WTC11 (cell line): ENCODE results near the gene ABCD3. TPM values are rescaled to one million over a fixed set of nuclear protein-coding genes. Genes with fewer than 3 reads are reported as not detected.
A peak's percentile ranks its signal among the peaks of the same experiment; 100 is the strongest.

Experiments used
- ATAC-seq: fragments of 200-7000 bp; cut with Tn5 transposase; 2 replicates; pipeline ENCODE4 v1.10.0; 2021; ENCODE audit warnings: mild to moderate bottlenecking, moderate library complexity
- CTCF ChIA-PET: fragments of 300-600 bp; sonication (Branson Sonifier 250); formaldehyde crosslinking; loops from one replicate; lab custom pipeline; 2021; ENCODE audit warnings: antibody characterized with exemption; lab: Charles Lee
- POLR2A ChIA-PET: fragments of 350-600 bp; sonication (Branson Sonifier 250); formaldehyde crosslinking; loops from one replicate; lab custom pipeline; 2021; ENCODE audit warnings: antibody characterized with exemption; lab: Charles Lee
- DNase-seq: peaks from one replicate; pipeline ENCODE4 v3.0.0; 2021; ENCODE audit warnings: low spot score
- H3K27ac Mint-ChIP-seq: 2 replicates; pipeline ENCODE4 v1.8.0; 2021; ENCODE audit warnings: mixed read lengths
- H3K27me3 Mint-ChIP-seq: 2 replicates; pipeline ENCODE4 v1.8.0; 2021; ENCODE audit warnings: low read depth, mild to moderate bottlenecking, moderate library complexity, mixed read lengths
- H3K36me3 Mint-ChIP-seq: 2 replicates; pipeline ENCODE4 v1.8.0; 2021; ENCODE audit warnings: mixed read lengths
- H3K4me1 Mint-ChIP-seq: 2 replicates; pipeline ENCODE4 v1.8.0; 2022; ENCODE audit warnings: mixed read lengths
- H3K4me3 Mint-ChIP-seq: 2 replicates; pipeline ENCODE4 v1.8.0; 2021; ENCODE audit warnings: mild to moderate bottlenecking, moderate library complexity, mixed read lengths
- H3K9me3 Mint-ChIP-seq: 2 replicates; pipeline ENCODE4 v1.8.0; 2021; ENCODE audit warnings: mixed read lengths
- AFF4 ChIP-seq: sonication (generic); formaldehyde crosslinking; IDR thresholded peaks from 2 replicates; pipeline ENCODE4 v1.8.1; 2023; ENCODE audit warnings: mild to moderate bottlenecking, missing genetic modification reagents, borderline replicate concordance
- CREM ChIP-seq: sonication (generic); formaldehyde crosslinking; IDR thresholded peaks from 2 replicates; pipeline ENCODE4 v1.8.1; 2022; ENCODE audit warnings: mild to moderate bottlenecking, missing genetic modification reagents, moderate library complexity
- E2F4 ChIP-seq: sonication (generic); formaldehyde crosslinking; IDR thresholded peaks from 2 replicates; pipeline ENCODE4 v1.8.1; 2022; ENCODE audit warnings: low read depth, mild to moderate bottlenecking, moderate library complexity, missing genetic modification reagents, borderline replicate concordance
- EMX1 ChIP-seq: fragments of 250-450 bp; sonication (Bioruptor Pico); IDR thresholded peaks from 2 replicates; pipeline ENCODE4 v1.8.0; 2021; ENCODE audit warnings: mild to moderate bottlenecking
- ERG ChIP-seq: fragments of 250-450 bp; sonication (Bioruptor Pico); IDR thresholded peaks from 2 replicates; pipeline ENCODE4 v1.8.0; 2021; ENCODE audit warnings: mild to moderate bottlenecking
- IRF2 ChIP-seq: sonication (generic); formaldehyde crosslinking; IDR thresholded peaks from 2 replicates; pipeline ENCODE4 v1.8.0; 2022; ENCODE audit warnings: low read depth, missing genetic modification reagents, borderline replicate concordance
- JAZF1 ChIP-seq: fragments of 250-450 bp; sonication (Bioruptor Pico); IDR thresholded peaks from 2 replicates; pipeline ENCODE4 v1.9.0; 2021; ENCODE audit warnings: moderate library complexity, mild to moderate bottlenecking, inconsistent platforms
- MLX ChIP-seq: sonication (generic); formaldehyde crosslinking; IDR thresholded peaks from 2 replicates; pipeline ENCODE4 v1.8.1; 2023; ENCODE audit warnings: mild to moderate bottlenecking, missing genetic modification reagents, moderate library complexity
- MXD4 ChIP-seq: fragments of 250-450 bp; sonication (Bioruptor Pico); IDR thresholded peaks from 2 replicates; pipeline ENCODE4 v1.8.0; 2021; ENCODE audit warnings: mild to moderate bottlenecking, moderate library complexity, borderline replicate concordance
- SP1 ChIP-seq: sonication (generic); formaldehyde crosslinking; conservative IDR thresholded peaks from 2 replicates; pipeline ENCODE4 v1.8.1; 2022; ENCODE audit warnings: missing genetic modification reagents
- STAT6 ChIP-seq: sonication (generic); formaldehyde crosslinking; conservative IDR thresholded peaks from 2 replicates; pipeline ENCODE4 v1.8.1; 2023; ENCODE audit warnings: mild to moderate bottlenecking, low read depth, missing genetic modification reagents, moderate library complexity
- ZNF121 ChIP-seq: sonication (generic); formaldehyde crosslinking; IDR thresholded peaks from 2 replicates; pipeline ENCODE4 v1.8.0; 2023; ENCODE audit warnings: missing genetic modification reagents
- ZNF138 ChIP-seq: sonication (generic); formaldehyde crosslinking; conservative IDR thresholded peaks from 2 replicates; pipeline ENCODE4 v1.8.1; 2022; ENCODE audit warnings: mild to moderate bottlenecking, moderate library complexity, missing genetic modification reagents
- ZNF263 ChIP-seq: sonication (generic); formaldehyde crosslinking; IDR thresholded peaks from 2 replicates; pipeline ENCODE4 v1.8.1; 2022; ENCODE audit warnings: low read depth, mild to moderate bottlenecking, moderate library complexity, missing genetic modification reagents
- ZNF317 ChIP-seq: sonication (generic); formaldehyde crosslinking; IDR thresholded peaks from 2 replicates; pipeline ENCODE4 v1.8.1; 2023; ENCODE audit warnings: low read depth, mild to moderate bottlenecking, moderate library complexity, missing genetic modification reagents, borderline replicate concordance
- total RNA-seq: library from RNA; stranded (reverse); gene quantifications from 3 replicates; pipeline ENCODE4 v1.2.3, GENCODE V29; 2021

ABCD3 gene
- total RNA-seq, 1 experiment from 2014 or later: 27.2 TPM

GRCh38 chr1:94463056-94463764, 45.0 kb downstream of the ABCD3 start:
- POLR2A ChIA-PET: no interaction called here
- Mint-ChIP-seq H3K36me3 (peaks cover 23% of the 10 kb centered on the region), H3K9me3 (peaks cover 13% of the 10 kb centered on the region), H3K27me3 (no peaks in the 10 kb centered on the region; the same call in 1 of the 2 replicates), H3K27ac (peak overlapping the region; percentile 6; the same call in 1 of the 2 replicates), H3K4me3 (no peak overlapping the region), H3K4me1 (peaks cover 4% of the 10 kb centered on the region; the same call in 1 of the 2 replicates)
- ATAC-seq: no peak
- DNase-seq: no peak
- CTCF ChIA-PET: interaction anchor here (0.6 to 2.1 kb wide), 15 partner anchors 10 to 483 kb away, joined by 3 to 13 read pairs (median 3); no protein-coding TSS in a partner anchor
- TF ChIP-seq MLX (CRISPR knock-in tag): no peak
- no peak for TF ChIP-seq CREM (CRISPR knock-in tag)
- no peak for TF ChIP-seq ZNF121 (CRISPR knock-in tag)
- no peak for TF ChIP-seq IRF2

GRCh38 chr1:94463765-94464330, 45.7 kb downstream of the ABCD3 start:
- Mint-ChIP-seq H3K9me3 (peaks cover 13% of the 10 kb centered on the region), H3K4me3 (no peak overlapping the region), H3K27me3 (no peaks in the 10 kb centered on the region; the same call in 1 of the 2 replicates), H3K27ac (peak overlapping the region; percentile 6; the same call in 1 of the 2 replicates), H3K36me3 (peaks cover 23% of the 10 kb centered on the region), H3K4me1 (peaks cover 4% of the 10 kb centered on the region; the same call in 1 of the 2 replicates)
- ATAC-seq (peak; percentile 46; the same call in 1 of the 2 replicates), DNase-seq (no peak)
- ChIA-PET POLR2A (no interaction called here), CTCF (interaction anchor here (0.5 to 2.1 kb wide), 15 partner anchors 9 to 483 kb away, joined by 3 to 13 read pairs (median 3); no protein-coding TSS in a partner anchor)
- TF ChIP-seq MXD4: no peak
- no peak for TF ChIP-seq ZNF263
- TF ChIP-seq E2F4 (CRISPR knock-in tag): no peak
- no peak for TF ChIP-seq AFF4 (CRISPR knock-in tag)
- no peak for TF ChIP-seq MLX (CRISPR knock-in tag)
- no peak for TF ChIP-seq ZNF317 (CRISPR knock-in tag)

GRCh38 chr1:94468708-94469107, 50.5 kb downstream of the ABCD3 start:
- H3K27ac Mint-ChIP-seq: no peak overlapping the region
- no peak overlapping the region for H3K4me3 Mint-ChIP-seq
- ChIA-PET POLR2A (no interaction called here), CTCF (interaction anchor here (4.0 kb wide), 1 partner anchor 12 kb away, joined by 17 read pairs; no protein-coding TSS in a partner anchor)
- ATAC-seq (no peak), DNase-seq (no peak)
- H3K4me1 Mint-ChIP-seq: peaks cover 3% of the 10 kb centered on the region; the same call in 1 of the 2 replicates
- H3K36me3 Mint-ChIP-seq: peaks cover 24% of the 10 kb centered on the region
- no peaks in the 10 kb centered on the region; the same call in 1 of the 2 replicates for H3K27me3 Mint-ChIP-seq
- peaks cover 9% of the 10 kb centered on the region for H3K9me3 Mint-ChIP-seq
- TF ChIP-seq SP1 (CRISPR knock-in tag) (no peak), STAT6 (CRISPR knock-in tag) (no peak), ZNF138 (no peak), EMX1 (CRISPR knock-in tag) (no peak), E2F4 (CRISPR knock-in tag) (no peak), ERG (CRISPR knock-in tag) (no peak), JAZF1 (CRISPR knock-in tag) (no peak)
